Measurements from ENCODE around the gene IGDCC3.

IGDCC3 gene

DNA sequence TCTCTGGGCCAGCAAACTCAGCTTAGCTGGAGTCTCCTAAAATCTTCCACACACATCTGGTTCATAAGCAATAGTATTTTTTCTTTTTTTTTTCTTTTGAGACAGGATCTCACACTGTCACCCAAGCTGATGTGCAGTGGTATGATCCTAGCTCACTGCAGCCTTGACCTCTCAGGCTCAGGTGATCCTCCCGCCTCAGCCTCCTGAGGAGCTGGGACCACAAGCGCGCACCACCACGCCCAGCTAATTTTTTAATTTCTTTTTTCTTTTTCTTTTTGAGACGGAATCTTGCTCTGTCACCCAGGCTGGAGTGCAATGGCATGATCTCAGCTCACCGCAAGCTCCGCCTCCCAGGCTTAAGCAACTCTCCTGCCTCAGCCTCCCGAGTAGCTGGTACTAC, 39.0 kb downstream of the IGDCC3 start:
- DNase-seq: no peak

DNA sequence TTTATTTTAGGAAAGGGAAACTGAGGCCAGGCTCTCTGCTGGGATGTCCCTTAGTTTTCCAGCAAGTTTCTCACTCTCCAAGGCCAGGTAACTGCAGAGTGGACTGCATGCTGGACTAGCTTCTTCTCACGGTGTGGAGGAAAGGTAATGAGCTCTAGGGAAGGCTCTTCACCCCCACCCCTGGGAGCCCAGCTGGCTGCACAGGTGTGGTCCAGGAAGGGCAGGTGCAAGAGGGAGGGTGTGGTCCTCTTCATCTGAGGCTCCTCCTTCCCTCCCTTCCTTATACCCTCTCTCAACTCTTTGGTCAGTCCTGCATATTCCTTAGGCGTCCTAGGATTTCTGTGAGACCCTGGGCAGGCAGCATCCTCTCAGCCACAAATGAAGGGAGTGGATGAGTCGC, 39.4 kb downstream of the IGDCC3 start:
- DNase-seq: no peak

DNA sequence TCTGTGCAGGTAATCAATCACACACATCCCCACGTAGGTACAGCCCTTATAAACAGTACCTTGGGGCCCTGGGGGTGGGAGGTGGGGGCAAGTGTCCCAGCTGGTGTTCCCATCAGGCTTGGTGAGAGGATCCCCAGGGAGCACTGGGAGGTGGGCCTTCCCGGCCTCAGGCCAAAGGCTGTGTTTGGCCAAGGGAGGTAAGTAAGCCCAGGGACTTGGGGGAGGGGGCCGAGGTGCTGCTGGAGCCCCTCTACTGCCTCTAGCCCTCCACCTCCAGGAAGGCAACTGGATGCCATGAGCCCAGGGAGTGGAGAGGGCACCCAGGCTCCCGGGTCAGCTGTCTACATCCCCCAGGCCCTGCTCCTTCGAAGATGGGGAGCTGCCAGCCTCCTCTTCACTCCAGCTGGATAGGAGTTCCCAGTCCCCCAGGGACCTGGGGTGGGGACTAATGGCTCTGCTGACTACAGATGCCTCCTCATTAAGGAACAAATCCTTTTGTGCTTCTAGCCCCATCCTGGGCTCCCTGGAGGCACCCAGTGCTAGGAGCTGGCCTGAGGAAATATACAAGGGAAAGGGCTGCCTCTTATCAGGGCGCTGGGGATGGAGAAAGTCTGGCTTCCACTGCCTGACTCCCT, 40.2 kb downstream of the IGDCC3 start:
- DNase-seq: no peak

DNA sequence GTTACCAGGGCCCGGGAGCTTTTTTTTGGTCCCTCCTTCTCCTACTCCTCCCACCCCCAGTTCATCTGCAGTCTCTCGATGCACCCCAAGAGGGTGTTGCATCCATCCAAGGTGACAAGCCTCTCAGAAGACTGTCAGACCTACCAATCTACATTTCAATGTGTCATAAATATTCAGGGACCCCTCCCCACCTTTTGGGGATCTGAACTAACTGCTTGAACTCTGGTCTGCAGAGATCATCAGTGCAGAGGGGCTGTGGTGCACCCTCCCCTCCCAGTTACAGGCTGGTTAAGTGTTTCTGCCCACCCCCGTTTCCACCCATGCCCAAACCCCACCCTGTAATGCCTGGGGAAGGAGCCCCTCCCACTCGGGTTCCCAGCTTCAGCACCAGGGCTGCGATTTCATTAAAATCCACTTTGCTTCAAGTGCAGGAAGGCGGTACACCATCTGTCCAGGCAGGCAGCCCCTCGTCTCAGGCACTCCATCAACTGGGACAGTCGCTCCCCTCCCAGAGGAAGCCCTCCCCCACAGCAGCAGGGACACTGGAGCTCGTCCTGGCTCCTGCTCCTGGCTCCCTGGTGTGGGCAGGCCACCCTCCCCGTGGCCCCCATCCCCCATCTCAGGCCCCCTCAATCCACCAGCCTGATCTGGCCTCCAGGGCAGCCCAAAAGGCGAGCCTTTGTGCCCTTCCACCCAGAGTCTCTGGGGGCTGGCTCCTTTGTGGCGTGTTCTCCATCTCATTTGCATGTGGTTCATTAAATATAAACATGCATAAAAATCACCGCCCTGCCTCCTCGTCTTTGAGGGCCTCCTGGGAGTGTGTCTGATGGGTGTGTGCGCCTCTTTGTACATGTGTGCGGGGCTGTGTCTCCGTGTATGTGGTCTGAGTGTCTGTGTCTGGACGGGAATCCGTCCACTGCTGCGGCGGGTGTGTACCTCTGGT, 41.0 kb downstream of the IGDCC3 start:
- no peak for DNase-seq

DNA sequence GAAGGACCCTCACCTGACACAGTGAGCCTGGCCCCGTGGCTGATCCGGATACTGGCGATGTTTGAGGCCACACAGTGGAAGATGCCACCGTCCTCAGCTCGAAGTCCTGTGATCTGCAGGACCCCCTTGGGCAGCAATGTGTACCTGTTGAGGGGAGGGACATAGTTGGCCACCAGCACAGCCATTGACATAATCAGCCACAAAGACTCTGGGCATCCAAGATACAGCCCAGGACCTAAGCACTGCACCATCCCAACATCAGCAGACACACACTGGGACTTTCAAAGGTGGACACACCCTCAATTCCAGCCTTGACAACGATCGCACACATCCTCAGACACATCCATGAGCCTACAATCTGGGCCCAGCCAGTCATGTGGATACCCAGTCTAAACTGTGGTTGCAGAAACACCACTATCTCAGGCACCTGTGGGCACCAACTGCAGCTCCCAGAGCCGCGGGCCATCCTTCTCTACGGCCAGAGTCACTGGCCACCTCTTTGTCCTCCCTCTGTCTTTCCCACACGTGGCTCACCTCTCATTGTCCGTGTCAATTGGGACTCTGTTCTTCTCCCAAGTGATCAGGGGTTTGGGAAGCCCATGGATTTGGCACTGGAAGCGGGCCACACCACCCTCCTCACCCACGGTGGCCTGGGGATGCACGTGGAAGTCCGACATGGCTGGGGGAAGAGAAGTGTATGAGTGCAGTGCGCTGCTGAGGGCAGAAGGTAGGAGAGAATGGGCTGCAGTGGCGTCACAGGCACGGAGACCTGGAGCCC, 42.3 kb downstream of the IGDCC3 start:
- DNase-seq: no peak

DNA sequence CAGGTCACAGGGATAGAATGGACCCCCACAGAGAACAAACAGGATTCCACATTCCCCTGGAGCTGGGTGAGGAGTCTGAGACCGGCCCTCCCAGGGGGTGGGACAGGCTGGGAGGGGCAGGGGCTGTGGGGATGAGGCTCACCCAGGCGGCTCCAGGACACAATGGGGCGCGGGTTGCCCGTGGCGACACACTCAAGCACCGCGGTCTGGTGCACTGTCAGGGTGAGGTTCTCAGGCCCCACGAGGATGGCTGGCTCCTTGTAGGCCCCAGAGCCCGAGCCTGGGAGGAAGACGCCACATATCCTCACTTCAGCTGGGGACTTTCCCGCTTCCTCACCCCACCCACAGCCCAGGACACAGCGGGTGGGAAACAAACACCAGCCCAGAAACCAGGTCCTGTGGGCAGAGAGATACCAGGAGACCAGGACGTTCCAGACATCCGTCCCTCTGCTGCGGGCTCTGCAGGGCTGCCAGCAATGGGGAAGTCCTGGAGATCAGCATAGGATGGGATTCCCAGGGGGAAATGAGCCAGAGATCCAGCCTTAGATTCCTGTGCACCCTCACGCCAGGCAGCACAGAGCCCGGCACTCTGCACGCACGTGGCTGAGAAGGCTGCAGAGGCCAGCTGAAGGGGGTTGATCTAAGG, 43.1 kb downstream of the IGDCC3 start:
- no peak for DNase-seq

DNA sequence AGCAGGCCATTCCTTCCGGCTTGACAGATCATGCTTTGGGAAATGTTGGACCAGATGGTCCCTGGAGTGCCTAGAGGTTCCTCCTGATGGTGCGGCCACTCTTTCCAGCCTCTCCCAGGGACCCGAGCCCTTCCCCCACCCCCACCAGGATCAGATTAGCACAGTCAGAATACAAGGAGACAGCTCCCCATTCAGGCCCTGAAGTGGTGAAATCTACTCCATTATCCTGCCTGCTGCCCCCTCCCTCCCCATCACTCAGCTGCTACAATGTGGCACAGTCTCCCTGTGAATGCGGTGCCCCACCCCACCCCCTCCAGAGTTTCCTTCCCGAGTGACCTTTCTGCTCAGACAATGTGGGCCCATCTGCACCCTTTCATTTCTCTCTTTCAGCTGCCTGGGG, 43.9 kb downstream of the IGDCC3 start:
- DNase-seq: no peak

DNA sequence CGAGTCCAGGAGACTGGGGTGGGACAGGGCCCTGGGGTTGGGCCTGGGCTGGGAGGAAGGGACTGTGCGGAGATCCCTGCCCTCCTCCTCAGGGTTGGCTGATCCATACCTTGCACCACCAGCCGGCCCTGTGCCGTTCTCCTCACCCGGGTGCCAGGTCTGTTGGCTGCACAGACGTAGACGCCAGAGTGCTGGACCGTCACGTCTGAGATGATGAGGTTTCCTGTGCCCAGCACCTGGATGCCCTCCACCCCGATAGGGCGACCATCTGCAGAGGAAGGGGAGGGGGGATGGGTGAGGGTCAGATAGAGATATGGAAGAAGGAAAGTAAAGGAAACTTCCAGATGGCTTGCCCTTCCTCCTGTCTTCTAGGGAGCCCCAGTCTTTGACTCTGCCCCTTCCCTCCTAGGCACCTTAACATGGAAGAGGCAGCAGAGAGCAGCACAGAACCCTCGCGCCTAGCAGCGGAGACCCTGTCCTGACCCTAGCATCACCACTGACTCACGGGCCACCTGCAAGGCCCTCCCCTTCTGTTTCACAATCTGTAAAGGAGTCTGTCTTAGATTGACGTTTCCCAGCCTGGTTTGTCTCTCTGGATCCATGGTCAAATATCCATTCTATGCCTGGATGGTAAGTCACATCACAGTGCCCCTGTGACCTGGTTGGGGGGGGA, 44.5 kb downstream of the IGDCC3 start:
- DNase-seq: no peak

DNA sequence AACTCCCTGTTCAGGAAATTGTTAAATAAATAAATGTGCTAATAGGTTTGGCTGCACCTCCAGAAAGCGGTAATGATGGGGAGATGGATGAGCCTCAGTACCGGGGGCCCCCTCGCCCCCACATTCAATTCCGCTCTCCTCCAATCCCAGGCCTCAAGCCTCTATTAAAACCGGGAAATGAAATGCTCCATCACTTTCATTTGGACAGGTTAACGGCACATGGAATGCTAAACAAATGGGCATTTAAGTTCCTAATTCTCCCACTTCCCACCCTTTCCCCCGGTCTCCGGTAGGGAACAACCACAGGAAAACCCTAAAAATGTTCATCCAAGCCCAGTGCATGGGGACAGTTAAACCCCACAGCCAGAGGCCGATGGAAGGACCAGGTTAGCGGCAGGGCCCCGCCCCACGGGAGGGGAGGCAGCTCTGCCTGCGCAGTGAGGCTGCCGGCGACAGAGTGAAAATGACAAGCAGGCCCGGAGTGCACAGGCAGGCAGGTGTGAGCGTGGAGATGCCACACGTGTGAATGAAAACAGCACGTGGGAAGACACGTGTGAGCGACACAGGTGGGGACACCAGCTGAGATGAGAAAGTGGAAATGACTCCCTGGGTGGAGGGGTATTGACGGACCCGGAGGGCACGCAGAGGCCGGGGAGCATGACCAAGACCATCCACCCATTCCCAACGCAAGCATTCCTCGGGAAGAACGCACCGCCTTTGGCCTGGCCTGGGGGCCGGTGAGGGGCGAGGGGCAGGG, 45.2 kb downstream of the IGDCC3 start:
- DNase-seq: no peak

DNA sequence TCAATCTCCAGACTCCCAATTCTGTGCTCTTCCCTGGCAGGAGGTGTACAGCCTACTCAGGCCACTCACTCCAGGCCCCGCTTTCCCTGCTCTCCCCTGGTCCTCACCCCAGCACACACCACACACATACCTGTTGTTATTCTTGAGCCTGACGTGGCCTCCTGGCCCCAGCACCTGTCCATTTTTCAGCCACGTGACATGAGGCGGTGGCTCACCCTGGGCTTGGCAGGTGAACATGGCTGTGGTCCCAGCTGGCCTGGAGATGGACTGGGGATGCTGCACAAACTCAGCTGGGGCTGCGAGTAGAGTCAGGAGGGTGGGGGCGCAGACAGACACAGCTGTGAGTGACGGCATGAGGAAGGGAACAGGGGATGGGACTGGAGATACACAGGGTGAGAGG, 46.0 kb downstream of the IGDCC3 start:
- DNase-seq: no peak

DNA sequence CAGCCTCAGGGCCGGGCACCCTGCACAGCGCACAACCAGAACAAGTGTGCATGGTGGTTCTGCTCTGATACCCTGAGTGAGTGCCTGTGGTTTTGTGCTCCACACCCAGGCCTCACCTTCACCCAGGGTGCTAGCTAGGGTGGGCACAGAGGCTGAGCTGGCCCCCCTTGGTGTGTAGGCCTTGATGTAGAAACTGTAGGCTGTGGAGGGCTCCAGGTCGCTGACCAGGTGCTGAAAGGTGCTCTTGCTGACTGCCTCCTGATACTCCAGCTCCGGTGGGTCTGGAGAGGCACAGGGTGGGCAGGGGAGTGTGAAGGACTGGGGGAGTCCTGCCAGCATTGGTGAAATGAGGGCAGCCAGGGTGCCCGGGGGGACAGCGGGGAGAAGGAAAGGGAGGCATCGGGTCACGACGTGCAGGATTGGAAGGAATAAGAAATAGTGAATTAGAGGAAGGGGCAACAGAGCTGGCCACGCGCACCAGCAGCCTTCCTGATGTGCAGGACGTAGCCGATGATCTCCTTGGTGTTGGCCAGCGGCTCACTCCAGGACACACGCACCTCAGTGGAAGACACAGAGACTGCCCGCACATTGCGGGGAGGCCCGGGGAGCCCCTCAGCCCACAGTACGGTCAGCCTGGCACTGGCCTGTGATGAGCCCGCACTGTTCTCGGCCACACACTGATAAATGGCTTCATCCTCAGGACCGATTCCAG, 46.7 kb downstream of the IGDCC3 start:
- no peak for DNase-seq

DNA sequence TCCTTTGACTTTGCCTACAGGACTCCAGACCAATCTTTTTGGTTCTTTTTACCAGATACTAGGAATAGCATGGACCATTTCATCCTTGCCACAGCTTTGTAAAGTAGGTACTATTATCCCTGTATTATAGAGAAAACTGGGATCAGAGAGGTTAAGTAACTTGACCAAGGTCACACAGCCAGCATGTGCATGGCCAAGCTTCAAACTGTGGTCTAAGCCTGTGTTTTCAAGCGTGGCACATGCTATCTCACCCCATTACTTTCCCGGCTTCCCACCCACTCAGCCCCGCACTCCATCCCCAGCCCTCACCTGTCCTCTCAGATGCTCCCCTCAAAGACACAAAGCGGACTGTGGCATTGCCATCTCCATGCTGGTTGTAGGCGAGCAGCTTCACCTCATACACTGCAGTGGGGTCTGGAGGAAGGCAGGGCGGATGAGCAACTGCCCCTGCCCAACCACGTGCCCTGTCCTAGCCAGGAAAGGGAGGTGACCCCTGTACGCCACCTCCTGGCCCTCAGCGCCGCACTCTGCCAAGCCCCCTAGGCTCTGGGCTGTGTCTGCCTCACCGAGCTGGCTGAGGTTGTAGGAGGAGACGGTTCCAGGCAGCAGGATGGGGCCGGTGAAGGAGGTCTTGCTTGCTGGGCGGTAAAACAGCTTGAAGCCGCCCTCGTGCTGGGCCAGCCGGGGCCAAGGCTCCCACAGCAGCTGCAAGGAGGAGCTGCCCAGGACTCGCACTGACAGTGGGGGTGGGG, 47.6 kb downstream of the IGDCC3 start:
- DNase-seq: no peak

DNA sequence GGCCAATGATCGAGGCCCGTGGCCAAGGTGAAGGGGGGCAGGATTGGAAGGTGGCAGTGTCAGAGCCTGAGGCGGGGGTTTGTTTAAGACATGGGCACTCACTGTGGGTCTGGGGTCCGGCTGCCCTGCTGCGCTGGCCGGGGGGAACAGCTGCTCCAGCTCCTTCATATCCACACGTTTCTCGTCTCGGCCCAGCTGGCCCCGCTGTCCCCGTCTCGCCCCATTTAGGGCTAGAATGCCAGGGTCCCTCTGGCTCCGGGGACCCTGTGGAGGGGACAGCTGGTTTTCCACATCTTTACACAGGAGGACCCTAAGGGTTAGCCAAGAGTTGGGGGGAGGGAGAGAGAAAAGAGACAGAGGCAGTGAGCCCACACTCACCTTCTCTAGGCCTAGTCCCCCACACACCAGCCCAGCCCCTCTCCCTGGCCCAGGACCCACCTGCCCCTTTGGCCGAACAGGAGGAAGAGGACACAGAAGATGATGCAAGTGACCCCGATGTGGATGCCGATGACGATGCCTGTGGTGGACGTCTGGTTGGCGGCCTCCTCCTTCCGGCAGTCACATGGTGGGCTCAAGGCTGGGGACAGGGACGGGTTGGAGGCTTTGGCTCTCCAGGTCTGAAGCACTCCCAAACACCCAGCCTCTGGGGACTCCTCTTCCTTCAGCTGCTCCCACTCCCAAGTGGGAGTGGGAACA, 48.4 kb downstream of the IGDCC3 start:
- DNase-seq: no peak

DNA sequence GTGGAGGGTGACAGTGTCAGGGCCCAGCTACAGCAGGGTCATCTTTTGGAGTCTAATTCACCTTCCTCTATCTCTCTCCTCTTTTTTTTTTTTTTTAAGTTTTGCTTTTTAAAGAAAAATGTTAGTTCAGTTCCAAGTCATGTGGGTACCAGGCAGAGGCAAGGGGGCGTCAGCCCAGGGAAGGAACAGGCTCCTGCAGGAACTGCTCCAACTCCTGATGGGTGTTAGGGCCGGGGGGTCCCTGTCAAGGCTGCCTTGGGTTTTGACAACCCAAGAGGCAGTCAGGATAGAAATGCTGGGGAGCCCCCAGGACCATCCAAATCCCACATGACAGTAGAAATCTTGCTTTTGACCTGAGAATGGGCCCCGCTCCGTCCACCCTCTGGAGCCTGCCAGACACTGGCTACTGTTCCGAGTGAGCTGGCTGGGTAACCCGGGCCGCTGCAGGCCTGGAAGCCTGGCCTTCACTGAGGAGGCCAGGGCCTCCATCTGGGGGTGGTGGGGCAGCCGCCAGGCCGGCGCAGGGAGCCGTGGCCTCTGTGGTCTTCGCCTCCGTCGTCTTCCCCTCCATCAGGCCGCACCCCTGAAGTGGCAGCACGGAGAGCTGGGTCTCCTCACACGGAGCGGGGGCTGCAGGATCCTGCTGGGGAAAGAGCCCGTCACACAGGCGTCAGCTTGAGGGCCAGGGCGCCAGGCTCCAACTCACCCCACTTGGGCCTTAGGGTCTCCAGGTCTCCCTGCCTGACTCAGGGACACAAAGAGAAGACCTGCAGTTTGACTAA, 49.1 kb downstream of the IGDCC3 start:
- DNase-seq: no peak

DNA sequence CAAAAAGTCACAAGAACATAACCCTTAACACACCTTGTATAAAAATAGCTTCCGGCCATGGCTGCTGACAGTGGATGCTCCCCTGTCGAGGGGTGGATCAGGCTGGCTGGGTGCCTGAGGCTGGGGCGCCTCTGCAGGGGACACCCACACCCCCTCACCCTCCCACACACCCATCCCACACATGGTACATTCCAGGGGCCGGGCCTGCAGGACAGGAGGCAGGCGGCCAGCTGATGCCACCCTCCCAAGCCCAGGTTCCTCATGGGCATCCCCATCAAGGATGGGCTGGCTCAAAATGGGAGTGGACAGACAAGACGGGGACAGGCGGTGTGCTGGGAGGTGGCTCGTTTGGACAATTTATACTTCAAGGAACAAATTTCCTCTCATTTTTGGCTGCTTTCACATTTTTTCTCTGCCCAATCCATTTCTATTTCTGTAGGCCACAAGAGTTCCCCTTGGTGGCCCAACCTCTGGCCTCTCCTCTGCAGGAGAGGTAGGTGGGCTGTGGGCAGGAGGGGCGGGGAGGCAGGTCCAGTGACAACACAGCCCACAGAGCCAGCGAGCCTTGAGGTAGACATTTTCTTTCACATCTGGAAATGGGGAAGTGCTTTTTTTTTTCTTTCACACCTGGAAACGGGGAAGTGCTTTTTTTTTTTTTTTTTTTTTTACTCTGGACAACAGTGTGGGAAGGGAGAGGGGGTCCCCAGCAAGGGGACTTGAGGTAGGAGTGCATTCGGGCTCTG, 50.0 kb downstream of the IGDCC3 start:
- DNase-seq: no peak

DNA sequence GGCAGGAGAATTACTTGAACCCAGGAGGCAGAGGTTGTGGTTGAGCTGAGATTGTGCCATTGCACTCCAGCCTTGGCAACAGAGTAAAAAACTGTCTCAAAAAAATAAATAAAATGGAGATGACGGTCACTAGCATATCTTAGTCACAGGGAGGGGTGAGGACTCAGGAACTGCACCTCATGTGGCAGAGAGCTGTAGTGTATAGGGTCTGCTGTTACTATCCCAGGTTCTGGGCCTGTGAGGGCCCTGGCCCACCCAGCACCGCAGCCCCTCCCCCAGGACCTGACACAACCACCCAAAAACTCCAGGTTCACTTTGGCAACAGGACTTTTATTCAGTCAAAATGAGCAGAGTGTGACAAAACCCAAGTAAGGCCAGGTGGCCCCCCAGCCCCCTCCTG, 51.0 kb downstream of the IGDCC3 start:
- no peak for DNase-seq

DNA sequence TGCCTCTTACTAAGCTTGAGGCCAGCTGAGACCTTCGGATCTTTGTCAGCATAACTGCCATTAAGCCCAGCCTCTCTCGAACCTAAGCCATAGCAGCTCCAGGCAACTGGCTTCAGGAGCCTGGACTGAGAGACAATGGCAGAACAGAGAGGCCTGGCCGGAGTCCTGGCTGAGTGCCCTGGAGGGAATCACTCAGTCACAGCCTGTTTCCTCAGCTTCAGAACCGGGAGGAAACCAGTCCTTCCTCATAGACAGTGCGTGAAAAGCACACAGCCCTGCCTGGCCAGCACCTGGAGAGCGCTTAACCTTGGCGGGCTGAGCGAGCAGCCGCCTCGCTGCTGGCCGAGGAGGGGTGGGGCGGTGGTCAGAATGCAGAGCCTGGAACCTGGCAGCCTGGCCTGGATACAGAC, 51.7 kb downstream of the IGDCC3 start:
- DNase-seq: peak; percentile 66

DNA sequence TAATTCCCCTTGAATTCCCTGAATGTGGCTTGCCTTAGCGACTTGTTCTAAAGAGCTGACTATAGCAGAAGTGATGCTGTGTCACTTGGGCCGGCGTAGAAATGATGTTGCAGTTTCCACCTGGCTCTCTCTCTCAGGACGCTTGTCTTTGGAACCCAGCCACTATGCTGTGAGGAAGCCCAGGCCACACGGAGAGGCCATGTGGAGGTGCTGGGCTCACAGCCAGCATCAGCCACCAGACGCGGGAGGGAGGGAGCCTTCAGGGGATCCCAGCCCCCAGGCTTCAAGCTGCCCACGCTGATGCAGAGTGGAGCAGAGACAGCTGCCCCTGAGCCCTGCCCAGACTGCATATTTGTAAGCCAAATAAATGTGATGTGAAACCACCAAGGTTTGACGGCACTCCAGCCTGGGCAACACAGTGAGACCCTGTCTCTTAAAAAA, 54.7 kb downstream of the IGDCC3 start:
- peak; percentile 59 for DNase-seq

Data from midbrain (tissue), 1 donor.